SH-SY5Y (cell line): ENCODE results near the gene ZMYND11.

Source experiments
- GATA2 ChIP-seq: IDR thresholded peaks from 2 replicates; pipeline ENCODE4 v1.6.1; 2011; ENCODE audit warnings: mild to moderate bottlenecking, low read depth, low read length
- GATA3 ChIP-seq: IDR thresholded peaks from 2 replicates; pipeline ENCODE4 v1.6.1; 2011; ENCODE audit warnings: low read depth, mild to moderate bottlenecking, low read length, moderate library complexity

GRCh38 chr10:273088-273487 is 137.8 kb downstream of the ZMYND11 start:
- TF ChIP-seq GATA3 (no peak), GATA2 (no peak)
